ENCODE results near the gene GLS.

GRCh38 chr2:190987116-190987515 is 106.5 kb downstream of the GLS start:
- TF ChIP-seq, protein P1, sequence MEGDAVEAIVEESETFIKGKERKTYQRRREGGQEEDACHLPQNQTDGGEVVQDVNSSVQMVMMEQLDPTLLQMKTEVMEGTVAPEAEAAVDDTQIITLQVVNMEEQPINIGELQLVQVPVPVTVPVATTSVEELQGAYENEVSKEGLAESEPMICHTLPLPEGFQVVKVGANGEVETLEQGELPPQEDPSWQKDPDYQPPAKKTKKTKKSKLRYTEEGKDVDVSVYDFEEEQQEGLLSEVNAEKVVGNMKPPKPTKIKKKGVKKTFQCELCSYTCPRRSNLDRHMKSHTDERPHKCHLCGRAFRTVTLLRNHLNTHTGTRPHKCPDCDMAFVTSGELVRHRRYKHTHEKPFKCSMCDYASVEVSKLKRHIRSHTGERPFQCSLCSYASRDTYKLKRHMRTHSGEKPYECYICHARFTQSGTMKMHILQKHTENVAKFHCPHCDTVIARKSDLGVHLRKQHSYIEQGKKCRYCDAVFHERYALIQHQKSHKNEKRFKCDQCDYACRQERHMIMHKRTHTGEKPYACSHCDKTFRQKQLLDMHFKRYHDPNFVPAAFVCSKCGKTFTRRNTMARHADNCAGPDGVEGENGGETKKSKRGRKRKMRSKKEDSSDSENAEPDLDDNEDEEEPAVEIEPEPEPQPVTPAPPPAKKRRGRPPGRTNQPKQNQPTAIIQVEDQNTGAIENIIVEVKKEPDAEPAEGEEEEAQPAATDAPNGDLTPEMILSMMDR (IDR thresholded peaks at IDR 0.05) = no peak
- TF ChIP-seq POLR2A (IDR thresholded peaks at IDR 0.05) = no peak
